ENCODE results near the gene OGFOD3.

- TF ChIP-seq CTCF (IDR thresholded peaks at IDR 0.05; ENCODE audit: borderline replicate concordance, extremely low read depth, low read length, poor library complexity, severe bottlenecking) (no peak), EZH2 (IDR thresholded peaks at IDR 0.05; ENCODE audit: borderline replicate concordance, low read depth, low read length, severe bottlenecking) (no peak)
Measured at GRCh38 chr17:82400830-82401229, 17.6 kb downstream of the OGFOD3 start.
